Spleen (tissue), 11 donors: ENCODE results near the gene OOSP2. TPM values are rescaled to one million over a fixed set of nuclear protein-coding genes. Genes with fewer than 3 reads are reported as not detected.

Experiments used
- DNase-seq: peaks from one replicate; pipeline ENCODE4 v3.0.0-alpha.2; 2020
- H3K27ac ChIP-seq, 8 donors: fragments of 200-600 bp; sonication (generic) in 7 of 8; 1 replicate in 4 of 8; 2 replicates in 4 of 8; pipeline versions ENCODE4 v1.5.0 to v1.8.0; 2016 to 2021; ENCODE audit warnings: inconsistent platforms in 4 of 8, mild to moderate bottlenecking in 4 of 8, moderate library complexity in 1 of 8
- H3K27me3 ChIP-seq, 7 donors: fragments of 200-600 bp; sonication (generic) in 6 of 7; replicated peaks in 1 of 7; 1 replicate in 4 of 7; 2 replicates in 3 of 7; pipeline versions ENCODE4 v1.5.0 to v1.8.0; 2016 to 2021; ENCODE audit warnings: inconsistent platforms in 3 of 7, mild to moderate bottlenecking in 1 of 7
- H3K36me3 ChIP-seq, 6 donors: fragments of 200-600 bp; sonication (generic) in 5 of 6; 1 replicate in 4 of 6; 2 replicates in 2 of 6; pipeline versions ENCODE4 v1.5.0 to v1.8.0; 2016 to 2021; ENCODE audit warnings: inconsistent platforms in 2 of 6
- H3K4me1 ChIP-seq, 6 donors: fragments of 200-600 bp; sonication (generic) in 5 of 6; 1 replicate in 3 of 6; 2 replicates in 3 of 6; pipeline versions ENCODE4 v1.5.0 to v1.8.0; 2016 to 2021; ENCODE audit warnings: inconsistent platforms in 3 of 6
- H3K4me3 ChIP-seq, 8 donors: fragments of 200-600 bp; sonication (generic) in 7 of 8; 1 replicate in 4 of 8; 2 replicates in 4 of 8; pipeline versions ENCODE4 v1.5.0 to v1.8.0; 2016 to 2021; ENCODE audit warnings: inconsistent platforms in 4 of 8, mild to moderate bottlenecking in 4 of 8, moderate library complexity in 2 of 8
- H3K9me3 ChIP-seq, 8 donors: fragments of 200-600 bp; sonication (generic) in 7 of 8; 1 replicate in 4 of 8; 2 replicates in 4 of 8; pipeline versions ENCODE4 v1.5.0 to v1.8.0; 2016 to 2021; ENCODE audit warnings: inconsistent platforms in 4 of 8
- CTCF ChIP-seq, 11 experiments: fragments of 200-600 bp in 7 of 11; fragments of 450-650 bp in 4 of 11; sonication (generic) in 4 of 11; IDR thresholded peaks in 8 of 11; conservative IDR thresholded peaks in 3 of 11; 1 replicate in 7 of 11; 2 replicates in 4 of 11; pipeline versions ENCODE4 v1.4.0 to v1.8.0; 2016 to 2021; ENCODE audit warnings: antibody characterized with exemption in 11 of 11, inconsistent platforms in 4 of 11, mild to moderate bottlenecking in 1 of 11
- POLR2A ChIP-seq, 3 donors: fragments of 450-650 bp; IDR thresholded peaks; one replicate each; pipeline ENCODE4 v1.5.1; 2017; ENCODE audit warnings: antibody characterized with exemption in 3 of 3, mild to moderate bottlenecking in 1 of 3
- POLR2AphosphoS5 ChIP-seq, 3 donors: sonication (generic); formaldehyde crosslinking; IDR thresholded peaks; one replicate each; pipeline ENCODE4 v1.5.1; 2017; ENCODE audit warnings: antibody characterized with exemption in 3 of 3
- WGBS, 5 donors: extraction: QIAGEN DNeasy Blood & Tissue Kit in 3 of 5; methylation state at CpG; one replicate each; pipeline versions ENCODE4 v1.1.5 to v1.1.7; 2013 to 2018; 5-methylcytosine and 5-hydroxymethylcytosine counted together
- intact Hi-C: fragments of 100-400 bp; cut with DNase I; formaldehyde crosslinking; loops from one replicate; pipeline ENCODE4 v1.15.0; 2023; ENCODE audit warnings: low total_unique reads
- polyA plus RNA-seq, 3 donors: library from polyadenylated mRNA; stranded (reverse); fragments of 200-250 nt; gene quantifications; one replicate each; pipeline ENCODE4 v1.2.1, GENCODE V29; 2013
- total RNA-seq, 7 donors: library from RNA; depleted of rRNA in 3 of 7; stranded (reverse); fragments of >200 nt in 3 of 7; fragmentation: NEBNext Ultra II Directional in 4 of 7; extraction: Animal tissue kit (Norgen Biotek cat#: 25700) in 4 of 7; gene quantifications; one replicate each; pipeline versions ENCODE4 v1.1.0 to v1.2.1, GENCODE V29; 2016 to 2021
- donor health status: healthy with polysubstance abuse.
- donor health status: DM: no; HTN: no; CAD: no; lungs with moderate emphysema.
- donor health status: DM: no; HTN: no; CAD: no.
- donor health status: Bipolar disorder and iron deficiency.
- donor health status: healthy.
- donor health status: DM: no; HTN: no; CAD: no.
- donor health status: DM: yes; HTN: yes; CAD: no.

The OOSP2 gene
- total and polyA plus RNA-seq, 10 donors, result not detected

DNA sequence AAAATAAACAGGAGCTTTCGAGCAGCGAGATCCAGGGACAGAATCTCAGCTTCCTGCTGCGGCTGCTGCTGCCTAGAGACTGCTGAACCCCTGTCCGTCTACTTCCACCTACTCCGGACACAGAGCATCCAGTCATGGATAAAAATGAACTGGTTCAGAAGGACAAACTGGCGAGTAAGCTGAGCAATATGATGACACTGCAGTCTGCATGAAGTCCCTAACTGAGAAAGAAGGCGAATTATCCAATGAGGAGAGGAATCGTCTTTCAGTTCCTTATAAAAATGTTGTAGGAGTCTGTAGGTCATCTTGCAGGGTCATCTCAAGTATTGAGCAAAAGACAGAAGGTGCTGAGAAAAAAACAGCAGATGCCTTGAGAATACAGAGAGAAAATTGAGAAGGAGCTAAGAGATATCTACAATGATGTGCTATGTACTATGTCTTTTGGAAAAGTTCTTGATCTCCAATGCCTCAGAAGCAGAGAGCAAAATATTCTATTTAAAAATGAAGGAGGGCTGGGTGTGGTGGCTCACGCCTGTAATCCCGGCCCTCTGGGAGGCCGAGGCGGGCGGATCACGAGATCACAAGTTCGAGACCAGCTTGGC lies 37.1 kb downstream of the OOSP2 start:
- Histone ChIP-seq H3K27me3 (no peaks in the 10 kb centered on the region), H3K9me3 (peaks cover 0 to 20% (median 0%) of the 10 kb centered on the region in 8 donors), H3K27ac (no peak overlapping the region), H3K36me3 (no peaks in the 10 kb centered on the region), H3K4me3 (no peak overlapping the region), H3K4me1 (no peaks in the 10 kb centered on the region)
- intact Hi-C loops, result no loop called here
- no peak for DNase-seq
- WGBS, 5 donors, result 75 to 84% (median 77%) methylated on average over 15 of the region's 15 CpGs
- TF ChIP-seq CTCF (IDR thresholded peaks at IDR 0.05 in 8 of 11, conservative IDR thresholded peaks at IDR 0.05 in 3 of 11) (no peak), POLR2AphosphoS5 (IDR thresholded peaks at IDR 0.05) (no peak), POLR2A (IDR thresholded peaks at IDR 0.05) (no peak)

DNA sequence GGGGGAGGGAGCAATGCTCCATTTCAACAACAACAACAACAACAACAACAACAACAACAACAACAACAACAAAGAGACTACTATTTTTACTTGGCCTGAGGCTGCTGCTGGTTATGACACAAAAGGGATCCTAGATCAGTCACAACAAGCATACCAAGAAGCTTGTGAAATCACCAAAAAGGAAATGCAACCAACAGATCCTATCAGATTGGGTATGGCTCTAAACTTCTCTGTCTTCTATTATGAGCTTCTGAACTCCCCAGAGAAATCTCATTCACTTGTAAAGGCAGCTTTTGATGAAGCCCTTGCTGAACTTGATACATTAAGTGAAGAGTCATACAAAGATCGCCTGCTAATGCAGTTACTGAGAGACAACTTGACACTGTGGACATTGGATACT lies 37.8 kb downstream of the OOSP2 start:
- H3K36me3 ChIP-seq, result no peaks in the 10 kb centered on the region
- TF ChIP-seq POLR2A (IDR thresholded peaks at IDR 0.05) (no peak), CTCF (IDR thresholded peaks at IDR 0.05 in 8 of 11, conservative IDR thresholded peaks at IDR 0.05 in 3 of 11) (no peak), POLR2AphosphoS5 (IDR thresholded peaks at IDR 0.05) (no peak)
- intact Hi-C loops, result no loop called here
- H3K27me3 ChIP-seq, result no peaks in the 10 kb centered on the region
- H3K9me3 ChIP-seq, result peaks cover 0 to 18% (median 0%) of the 10 kb centered on the region in 8 donors
- H3K27ac ChIP-seq, result no peak overlapping the region
- 81 to 97% (median 92%) methylated on average over 1 of the region's 1 CpG for WGBS, 5 donors
- no peak overlapping the region for H3K4me3 ChIP-seq
- DNase-seq, result no peak
- H3K4me1 ChIP-seq, result no peaks in the 10 kb centered on the region

GRCh38 chr11:60078745-60079144 lies 38.5 kb downstream of the OOSP2 start:
- WGBS, 5 donors, result 63 to 79% (median 71%) methylated on average over 4 of the region's 4 CpGs
- H3K27me3 ChIP-seq, result no peaks in the 10 kb centered on the region
- no peak overlapping the region for H3K4me3 ChIP-seq
- H3K36me3 ChIP-seq, result no peaks in the 10 kb centered on the region
- H3K9me3 ChIP-seq, result peaks cover 0 to 12% (median 0%) of the 10 kb centered on the region in 8 donors
- intact Hi-C loops, result no loop called here
- H3K27ac ChIP-seq, result no peak overlapping the region
- no peaks in the 10 kb centered on the region for H3K4me1 ChIP-seq
- no peak for DNase-seq
- TF ChIP-seq CTCF (IDR thresholded peaks at IDR 0.05 in 8 of 11, conservative IDR thresholded peaks at IDR 0.05 in 3 of 11), result no peak
- no peak for TF ChIP-seq POLR2AphosphoS5 (IDR thresholded peaks at IDR 0.05)
- TF ChIP-seq POLR2A (IDR thresholded peaks at IDR 0.05), result no peak

DNA sequence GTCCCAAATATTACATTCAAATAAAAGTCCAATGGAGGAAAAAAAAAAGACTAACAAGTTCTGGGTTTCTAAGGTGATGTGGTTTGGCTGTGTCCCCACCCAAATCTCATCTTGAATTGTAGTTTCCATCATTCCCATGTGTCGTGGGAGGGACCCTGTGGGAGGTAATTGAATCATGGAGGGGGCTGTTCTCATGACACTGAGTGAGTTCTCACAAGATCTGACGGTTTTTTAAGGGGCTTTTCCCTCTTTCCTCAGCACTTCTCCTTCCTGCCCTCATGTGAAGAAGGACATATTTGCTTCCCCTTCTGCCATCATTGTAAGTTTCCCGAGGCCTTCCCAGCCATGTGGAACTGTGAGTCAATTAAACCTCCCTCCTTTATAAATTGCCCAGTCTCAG lies 40.3 kb downstream of the OOSP2 start:
- intact Hi-C loops, result no loop called here
- Histone ChIP-seq H3K27ac (no peak overlapping the region), H3K27me3 (no peaks in the 10 kb centered on the region), H3K9me3 (peaks cover 0 to 12% (median 0%) of the 10 kb centered on the region in 8 donors), H3K4me1 (no peaks in the 10 kb centered on the region), H3K36me3 (no peaks in the 10 kb centered on the region), H3K4me3 (no peak overlapping the region)
- 48 to 66% (median 54%) methylated on average over 3 of the region's 3 CpGs for WGBS, 5 donors
- no peak for TF ChIP-seq CTCF (IDR thresholded peaks at IDR 0.05 in 8 of 11, conservative IDR thresholded peaks at IDR 0.05 in 3 of 11)
- no peak for TF ChIP-seq POLR2AphosphoS5 (IDR thresholded peaks at IDR 0.05)
- DNase-seq, result no peak
